GM19324 (cell line): ENCODE results near the gene RALGPS1.

ENCODE experiments used
- ATAC-seq: cut with Tn5 transposase; IDR thresholded peaks from one replicate; pipeline ENCODE4 v1.9.1; 2021; ENCODE audit warnings: mild to moderate bottlenecking, moderate library complexity; ENCODE audit not compliant: unreplicated experiment, low FRiP score

The RALGPS1 gene

DNA sequence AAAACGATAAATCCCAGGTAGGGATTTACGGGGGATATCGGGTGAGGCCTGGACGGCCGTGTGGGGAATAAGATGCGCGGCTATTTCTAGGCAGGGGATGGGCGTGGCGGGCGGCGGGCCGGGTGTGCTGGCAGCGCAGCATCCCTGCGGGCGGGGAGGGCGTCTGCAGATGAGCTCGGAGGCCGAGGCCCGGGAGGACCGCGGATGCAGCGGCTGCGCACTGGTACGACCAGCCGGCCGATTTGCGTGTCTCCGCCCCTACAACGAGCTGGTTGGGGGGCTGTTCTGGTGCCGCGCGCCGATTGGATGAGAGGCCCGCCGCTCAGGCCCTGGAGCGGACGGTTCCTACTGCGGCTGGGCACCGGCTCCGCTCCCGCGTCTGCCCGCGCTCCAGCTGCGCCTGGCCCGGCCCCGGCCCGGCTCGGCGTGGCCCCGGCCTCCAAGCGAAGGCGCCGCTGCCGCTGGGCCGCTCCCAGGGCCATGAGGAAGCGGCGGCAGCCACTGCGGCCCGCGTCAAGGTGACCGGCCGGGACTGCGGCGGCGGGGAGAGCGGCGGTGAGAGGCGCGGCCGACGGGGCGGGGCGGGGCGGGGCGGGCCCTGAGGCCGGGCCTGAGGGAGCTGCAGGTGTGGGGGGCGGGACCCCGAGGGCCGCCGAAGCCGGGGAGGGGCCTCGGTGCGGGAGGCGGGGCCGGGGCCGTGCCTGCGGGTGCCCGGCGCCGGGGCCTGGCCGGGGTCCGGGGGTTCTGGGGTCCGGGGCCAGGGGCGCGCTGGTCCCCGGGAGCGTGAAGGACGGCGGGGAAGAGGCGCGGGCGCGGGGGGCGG is at the start of gene RALGPS1:
RALGPS1 (plus strand) TSS at position 325 of the 823 bp plus-strand sequence. CDS start 47,508 bp downstream, outside the sequence.
- ATAC-seq = peak; percentile 99

- ATAC-seq = no peak
Measured at GRCh38 chr9:126869368-126869767, 45.2 kb upstream of the RALGPS1 start.

GRCh38 chr9:126872516-126872915 is 42.1 kb upstream of the RALGPS1 start:
- no peak for ATAC-seq

DNA sequence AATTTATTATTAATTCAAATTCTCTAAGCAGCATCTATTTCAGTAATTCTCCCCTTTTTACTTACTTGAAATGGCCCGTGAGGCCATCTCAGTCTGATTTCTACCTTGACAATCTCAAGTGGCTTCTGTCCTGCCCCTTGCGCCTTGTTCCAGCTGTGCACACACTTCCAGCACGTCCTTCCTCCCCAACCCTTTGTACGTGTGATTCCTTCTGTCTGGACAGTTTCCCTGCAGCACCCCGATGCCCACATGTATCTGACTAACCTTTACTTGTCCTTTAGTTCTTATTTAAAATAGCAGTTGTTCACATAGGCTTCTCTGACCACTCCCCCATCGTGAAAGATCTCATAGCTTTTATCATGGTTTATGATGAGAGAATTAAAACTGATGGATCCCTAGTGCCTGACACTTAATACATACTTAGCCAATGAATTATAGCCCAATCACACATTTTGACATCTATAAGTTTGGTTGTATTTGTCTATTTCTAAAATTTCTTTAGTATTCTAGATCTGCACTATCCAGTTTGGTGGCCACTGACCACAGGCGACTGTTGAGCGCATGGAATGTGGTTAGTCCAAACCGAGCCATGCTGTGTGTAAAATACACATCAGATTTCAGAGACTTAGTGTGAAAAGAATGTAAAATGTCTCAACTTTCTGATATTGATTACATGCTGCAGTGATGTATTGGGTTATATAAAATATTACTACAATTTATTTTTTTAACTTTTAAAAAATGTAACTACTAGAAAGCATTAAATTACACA is 39.9 kb upstream of the RALGPS1 start:
- ATAC-seq = no peak

GRCh38 chr9:126875756-126876510 is 38.6 kb upstream of the RALGPS1 start:
- ATAC-seq = no peak

DNA sequence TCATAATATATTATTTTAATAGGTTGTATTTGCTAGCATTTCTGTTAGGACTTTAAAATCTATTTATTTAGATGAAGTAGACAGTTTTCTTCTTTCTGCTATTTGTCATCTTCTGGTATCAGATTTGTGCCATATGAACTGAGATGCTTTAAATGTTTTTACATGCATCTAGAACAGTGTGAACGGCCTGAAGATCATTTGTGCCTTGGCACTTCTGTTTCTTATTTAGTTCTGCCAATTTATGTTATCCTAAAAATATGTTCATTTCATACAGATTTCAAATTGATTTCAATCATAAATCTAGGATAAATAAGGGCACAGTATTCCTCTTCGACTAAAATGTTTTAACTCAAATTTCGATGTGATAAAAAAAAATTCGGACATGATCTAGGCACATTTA is 38.1 kb upstream of the RALGPS1 start:
- ATAC-seq = no peak

DNA sequence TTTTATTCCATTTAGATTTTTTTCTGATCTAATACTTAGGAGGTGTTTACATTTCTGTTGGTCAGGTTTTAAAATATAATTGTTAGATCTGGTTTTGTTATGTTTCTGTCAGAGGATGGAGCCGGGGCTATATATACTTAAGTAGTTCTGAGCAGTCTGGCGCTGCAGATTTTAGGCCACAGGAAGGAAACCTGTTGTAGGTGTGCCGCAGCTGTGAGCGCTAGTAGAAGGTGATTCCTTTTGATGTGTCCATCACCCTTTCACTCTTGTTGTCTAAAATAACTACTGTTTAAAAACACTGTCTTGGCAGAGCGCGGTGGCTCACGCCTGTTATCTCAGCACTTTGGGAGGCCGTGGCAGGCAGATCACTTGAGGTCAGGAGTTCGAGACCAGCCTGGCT is 37.2 kb upstream of the RALGPS1 start:
- no peak for ATAC-seq

DNA sequence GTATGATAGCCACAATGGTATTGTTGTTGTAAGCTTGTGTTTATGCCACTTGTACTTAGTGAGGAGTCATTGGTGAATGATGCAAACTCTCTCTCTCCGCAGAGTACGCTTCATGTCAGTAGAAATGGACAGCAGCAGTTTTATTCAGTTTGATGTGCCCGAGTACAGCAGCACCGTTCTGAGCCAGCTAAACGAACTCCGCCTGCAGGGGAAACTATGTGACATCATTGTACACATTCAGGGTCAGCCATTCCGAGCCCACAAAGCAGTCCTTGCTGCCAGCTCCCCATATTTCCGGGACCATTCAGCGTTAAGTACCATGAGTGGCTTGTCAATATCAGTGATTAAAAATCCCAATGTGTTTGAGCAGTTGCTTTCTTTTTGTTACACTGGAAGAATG is 35.3 kb upstream of the RALGPS1 start:
- no peak for ATAC-seq

GRCh38 chr9:126880226-126880946 is 34.2 kb upstream of the RALGPS1 start:
- ATAC-seq = no peak

DNA sequence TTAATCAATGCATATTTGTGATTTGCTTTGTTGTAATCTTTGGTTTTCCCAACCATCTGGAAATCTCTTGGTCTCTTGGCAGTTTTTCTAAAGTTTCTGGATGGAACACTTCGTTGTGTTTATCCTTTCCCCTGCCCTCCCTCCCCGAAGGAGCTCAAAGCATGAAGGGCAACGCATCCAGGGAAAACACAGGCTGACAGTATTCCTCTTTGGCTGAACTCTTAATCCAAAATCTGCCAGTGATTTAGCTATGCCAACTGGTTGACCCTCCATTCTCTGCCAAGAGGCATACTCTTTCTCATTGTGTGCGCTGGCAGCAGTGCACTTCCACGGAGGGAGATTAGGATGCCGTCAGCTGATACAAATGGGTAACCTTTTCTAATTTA is 33.6 kb upstream of the RALGPS1 start:
- ATAC-seq = no peak

- ATAC-seq = no peak
Measured at GRCh38 chr9:126882746-126883145, 31.8 kb upstream of the RALGPS1 start.

- no peak for ATAC-seq
Measured at GRCh38 chr9:126883636-126884035, 30.9 kb upstream of the RALGPS1 start.

- no peak for ATAC-seq
Measured at GRCh38 chr9:126885131-126885641, 29.4 kb upstream of the RALGPS1 start.

DNA sequence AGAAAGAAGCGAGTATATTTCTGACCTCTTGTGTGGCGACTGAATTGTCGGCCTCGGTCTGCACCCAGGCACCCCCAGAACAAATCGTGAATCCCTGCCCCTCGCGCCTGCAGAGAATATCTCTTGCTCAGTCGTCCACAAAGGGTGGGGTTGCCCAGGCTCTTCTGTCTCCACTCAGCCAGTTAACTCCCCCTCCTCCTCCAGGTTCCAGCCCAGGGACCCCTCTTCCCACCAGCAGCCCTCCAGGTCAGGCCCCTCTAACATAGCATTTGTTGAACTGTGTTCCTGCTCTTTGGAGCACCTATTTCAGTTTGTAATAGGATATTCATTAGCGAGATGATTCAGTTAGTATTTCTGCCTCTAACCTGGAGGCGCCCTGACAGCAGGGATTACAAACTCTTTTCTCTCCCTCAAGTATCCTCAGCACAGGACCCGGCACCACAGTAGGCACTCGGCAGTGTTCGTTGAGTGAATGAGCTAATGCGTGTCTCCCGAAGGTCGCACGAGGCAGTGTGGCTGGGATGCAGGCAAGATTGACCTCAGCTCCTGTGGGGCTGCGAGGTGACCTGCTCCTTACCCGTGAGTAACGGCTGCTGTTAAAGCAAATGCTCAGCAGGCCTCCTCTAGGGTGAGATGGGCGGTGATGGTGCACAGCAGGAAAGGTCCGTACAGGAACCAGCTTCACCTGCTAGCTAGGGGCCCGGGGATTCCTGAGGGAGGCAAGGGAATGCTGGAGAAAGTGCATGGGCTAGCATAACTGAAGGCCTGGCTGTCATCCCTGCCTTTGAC is 28.4 kb upstream of the RALGPS1 start:
- no peak for ATAC-seq

DNA sequence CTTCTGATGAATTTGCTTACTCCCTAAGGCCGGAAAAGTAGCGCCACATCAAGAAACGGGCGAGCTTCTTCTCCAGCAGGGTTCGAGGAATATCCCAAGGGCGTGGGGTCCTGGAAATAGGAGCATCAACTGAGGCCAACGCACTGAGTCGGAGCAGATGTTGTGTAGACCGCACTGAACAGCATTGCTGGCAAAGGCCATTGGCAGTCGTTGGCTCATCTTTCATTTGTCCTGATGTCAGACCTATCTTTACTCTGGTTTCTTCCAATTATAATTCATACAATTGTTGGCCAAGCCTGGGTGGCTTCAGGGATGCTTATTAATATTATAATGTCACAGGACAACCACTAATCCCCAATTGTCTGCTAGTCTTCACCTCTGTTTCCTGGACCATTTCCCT is 27.7 kb upstream of the RALGPS1 start:
- ATAC-seq = no peak

DNA sequence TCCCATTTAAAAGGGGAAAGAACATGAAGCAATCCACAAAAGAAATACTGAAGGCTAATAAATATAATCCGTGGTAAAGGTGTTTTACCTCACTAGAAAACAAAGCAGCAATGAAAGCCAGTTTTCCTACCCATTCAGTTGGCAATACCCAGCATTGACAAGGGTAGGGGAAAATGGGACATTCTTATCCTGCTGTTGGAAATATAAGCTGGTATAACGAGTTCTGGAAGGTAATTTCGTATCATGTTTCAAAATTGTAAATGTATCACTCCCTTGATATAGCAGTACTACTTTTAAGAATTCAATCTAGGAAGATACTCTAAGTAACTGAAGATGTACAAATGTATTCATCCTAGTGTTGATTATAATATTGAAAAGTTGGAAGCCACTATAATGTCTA is 22.9 kb upstream of the RALGPS1 start:
- no peak for ATAC-seq

GRCh38 chr9:126893079-126893478 is 21.5 kb upstream of the RALGPS1 start:
- ATAC-seq = no peak

DNA sequence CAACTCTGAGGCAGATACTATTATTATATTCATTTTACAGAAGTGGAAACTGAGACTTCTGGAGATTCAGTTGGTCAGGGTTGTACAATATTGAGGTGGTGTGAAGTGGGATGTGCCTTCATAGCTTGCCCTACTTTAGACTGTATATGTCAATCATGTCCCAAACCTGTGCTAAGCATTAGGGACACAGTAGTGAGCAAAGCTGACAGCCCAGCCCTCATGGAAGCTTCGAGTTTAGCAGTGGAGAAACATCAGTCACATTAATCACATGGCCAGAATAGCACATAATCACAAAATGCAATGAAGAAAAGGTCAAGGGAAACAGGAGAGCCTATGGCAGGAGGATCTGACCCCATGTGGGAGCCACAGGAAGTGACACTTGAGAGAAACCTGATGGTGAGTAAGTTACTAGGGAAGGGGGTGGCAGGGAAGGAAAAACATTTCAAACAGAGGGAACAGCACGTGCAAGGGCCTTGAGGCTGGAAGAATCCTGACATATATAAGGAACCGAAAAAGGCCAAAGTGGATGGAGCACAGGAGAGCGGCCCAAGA is 20.5 kb upstream of the RALGPS1 start:
- ATAC-seq = no peak

DNA sequence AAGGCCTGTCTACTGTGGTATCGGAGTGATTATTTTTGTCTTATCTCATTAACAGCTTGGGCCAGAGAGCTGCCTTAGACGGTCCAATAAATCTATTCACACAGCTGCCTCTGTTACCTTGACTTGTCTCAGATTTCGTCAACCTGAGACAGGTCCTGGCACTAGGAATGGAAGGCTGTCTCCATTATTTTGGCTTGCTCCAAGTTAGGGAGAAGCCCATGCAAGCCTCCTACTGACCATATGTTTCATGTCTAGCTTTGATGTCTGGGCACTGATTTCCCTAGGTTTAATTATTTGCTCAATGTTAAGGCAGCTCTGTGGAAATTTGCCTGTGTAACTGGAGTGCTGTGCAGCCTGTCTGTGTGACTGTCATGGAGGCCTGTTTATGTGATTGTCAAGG is 12.4 kb upstream of the RALGPS1 start:
- ATAC-seq = no peak
